ENCODE results near the gene ABLIM3.

Gene ABLIM3

DNA sequence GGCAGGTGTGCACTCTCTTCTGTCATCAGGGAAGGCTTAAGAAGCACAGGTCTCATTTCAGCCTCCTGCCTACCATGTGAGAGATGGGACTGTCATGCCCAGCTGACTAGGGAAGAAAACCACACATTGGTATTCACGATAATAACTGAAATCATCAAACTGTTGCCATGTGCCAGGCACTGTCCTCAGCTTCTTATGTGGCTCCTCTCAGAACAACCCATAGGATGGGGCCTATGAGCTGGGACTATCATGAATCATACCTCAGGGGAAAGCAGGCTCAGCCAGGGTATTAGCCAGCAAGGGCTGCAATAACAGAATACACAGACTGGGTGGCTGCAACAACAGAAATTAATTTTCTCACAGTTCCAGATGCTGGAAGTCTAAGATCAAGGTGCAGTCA, 133.6 kb downstream of the ABLIM3 start:
- ChIA-PET POLR2A (no interaction called here), CTCF (no interaction called here)
- TF ChIP-seq FOXM1 (IDR thresholded peaks at IDR 0.05; ENCODE audit: borderline replicate concordance): no peak
- TF ChIP-seq ARNT (IDR thresholded peaks at IDR 0.05): no peak
- no peak for TF ChIP-seq CTBP1 (IDR thresholded peaks at IDR 0.05; ENCODE audit: borderline replicate concordance)
- no peak for TF ChIP-seq LEF1 (IDR thresholded peaks at IDR 0.05; ENCODE audit: borderline replicate concordance)
- no peak for TF ChIP-seq L3MBTL2 (conservative IDR thresholded peaks at IDR 0.05)
- TF ChIP-seq NFRKB (IDR thresholded peaks at IDR 0.05): no peak
- no peak for TF ChIP-seq SUZ12 (IDR thresholded peaks at IDR 0.05)
- no peak for TF ChIP-seq FOXA1 (IDR thresholded peaks at IDR 0.05)
- no peak for TF ChIP-seq ELF4 (IDR thresholded peaks at IDR 0.05)
- no peak for TF ChIP-seq TARDBP (IDR thresholded peaks at IDR 0.05)
- no peak for TF ChIP-seq BHLHE40 (IDR thresholded peaks at IDR 0.05; ENCODE audit: borderline replicate concordance)
- TF ChIP-seq HDGF (IDR thresholded peaks at IDR 0.05; ENCODE audit: borderline replicate concordance): no peak
- no peak for TF ChIP-seq SP1 (IDR thresholded peaks at IDR 0.05)
- TF ChIP-seq FOXK2 (IDR thresholded peaks at IDR 0.05): no peak
- TF ChIP-seq, protein P1, sequence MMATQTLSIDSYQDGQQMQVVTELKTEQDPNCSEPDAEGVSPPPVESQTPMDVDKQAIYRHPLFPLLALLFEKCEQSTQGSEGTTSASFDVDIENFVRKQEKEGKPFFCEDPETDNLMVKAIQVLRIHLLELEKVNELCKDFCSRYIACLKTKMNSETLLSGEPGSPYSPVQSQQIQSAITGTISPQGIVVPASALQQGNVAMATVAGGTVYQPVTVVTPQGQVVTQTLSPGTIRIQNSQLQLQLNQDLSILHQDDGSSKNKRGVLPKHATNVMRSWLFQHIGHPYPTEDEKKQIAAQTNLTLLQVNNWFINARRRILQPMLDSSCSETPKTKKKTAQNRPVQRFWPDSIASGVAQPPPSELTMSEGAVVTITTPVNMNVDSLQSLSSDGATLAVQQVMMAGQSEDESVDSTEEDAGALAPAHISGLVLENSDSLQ (IDR thresholded peaks at IDR 0.05): no peak
- TF ChIP-seq ZNF384 (IDR thresholded peaks at IDR 0.05): no peak
- no peak for DNase-seq (ENCODE audit: extremely low spot score)

DNA sequence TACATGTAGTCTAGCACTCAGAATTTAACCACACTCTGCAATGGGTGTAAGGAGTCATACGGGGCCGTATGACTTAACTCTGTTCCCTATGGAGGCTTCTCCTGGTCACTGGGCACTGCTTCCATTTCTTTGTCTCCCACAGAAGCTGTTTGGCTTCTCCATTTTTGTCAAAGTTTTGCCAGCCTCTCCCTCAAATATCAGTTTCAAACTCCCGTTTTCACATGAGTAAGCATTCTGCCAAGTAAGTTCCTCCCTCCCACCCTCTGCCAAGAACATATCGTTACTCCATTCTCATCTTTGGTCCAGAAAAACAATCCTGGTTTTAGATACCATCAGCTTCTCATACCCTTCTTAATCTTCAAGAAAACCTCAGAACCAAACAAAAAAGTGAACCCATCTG, 136.5 kb downstream of the ABLIM3 start:
- ChIA-PET POLR2A (no interaction called here), CTCF (interaction anchor here (1.0 kb wide), 1 partner anchor 13 kb away, joined by 3 read pairs; no protein-coding TSS in a partner anchor)
- no peak for DNase-seq (ENCODE audit: extremely low spot score)
- TF ChIP-seq SUZ12 (IDR thresholded peaks at IDR 0.05) (no peak), FOXA1 (IDR thresholded peaks at IDR 0.05) (no peak), CTBP1 (IDR thresholded peaks at IDR 0.05; ENCODE audit: borderline replicate concordance) (no peak)

DNA sequence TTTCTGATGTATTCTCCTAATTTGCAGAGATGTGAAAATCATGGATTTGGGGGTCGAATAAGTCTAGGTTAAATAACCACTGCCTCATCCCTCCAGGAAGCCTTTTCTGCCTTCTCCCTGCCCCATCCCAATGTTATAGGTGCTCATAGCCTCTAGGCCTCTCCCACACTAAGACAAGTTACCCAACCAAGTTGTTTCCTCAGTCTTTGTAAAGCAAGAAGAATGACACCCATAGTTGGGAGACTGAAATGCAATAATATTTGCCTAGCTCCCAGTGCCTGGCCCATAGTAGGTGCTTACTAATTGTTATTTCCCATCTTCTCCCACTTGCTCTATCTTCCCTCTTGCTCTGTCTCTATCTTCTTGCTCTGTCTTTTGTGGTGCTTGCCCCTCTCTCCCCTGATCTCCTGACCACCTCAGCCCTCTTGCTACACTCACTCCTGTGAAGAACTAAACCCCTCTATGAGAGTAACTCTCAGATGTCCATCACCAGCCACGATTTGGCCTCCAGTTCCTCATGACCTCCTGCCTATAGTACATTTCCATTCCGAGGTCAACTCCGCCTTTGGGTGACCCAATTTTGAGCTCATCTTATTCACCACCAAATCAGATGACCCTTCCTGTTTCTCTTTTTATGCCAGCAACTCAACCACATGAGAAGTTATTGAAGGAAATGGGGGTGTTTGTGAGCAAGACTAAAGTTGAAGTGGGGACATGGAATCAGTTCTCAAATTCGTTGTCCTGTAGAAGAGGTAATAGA, 137.3 kb downstream of the ABLIM3 start:
- TF ChIP-seq SP1 (IDR thresholded peaks at IDR 0.05): no peak
- no peak for TF ChIP-seq TARDBP (IDR thresholded peaks at IDR 0.05)
- no peak for TF ChIP-seq ZNF384 (IDR thresholded peaks at IDR 0.05)
- no peak for TF ChIP-seq ARNT (IDR thresholded peaks at IDR 0.05)
- TF ChIP-seq FOXK2 (IDR thresholded peaks at IDR 0.05): no peak

DNA sequence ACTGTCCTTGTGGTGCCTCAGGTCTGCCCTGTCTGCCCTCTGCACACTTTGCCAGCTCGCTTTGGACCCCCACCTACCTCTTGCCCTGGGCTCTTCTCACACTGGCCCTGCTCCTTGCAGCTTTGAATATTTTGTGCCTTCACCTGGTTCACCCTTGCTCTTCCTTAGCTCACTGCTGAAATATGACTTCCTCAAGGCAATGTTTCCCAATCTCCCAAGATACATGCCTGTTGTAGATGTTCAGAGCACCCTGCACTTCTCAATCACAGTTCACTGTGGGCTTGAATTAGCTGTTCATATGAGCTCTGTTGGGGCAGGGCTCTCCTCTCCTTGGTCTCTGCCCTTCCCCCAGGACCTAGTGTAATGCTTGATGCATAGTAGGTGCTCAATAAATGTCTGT, 138.4 kb downstream of the ABLIM3 start:
- ChIA-PET POLR2A (interaction anchor here (1.2 kb wide), 1 partner anchor 78 kb away, joined by 6 read pairs; the partner anchor contains the start of gene PCYOX1L), CTCF (interaction anchor here (0.6 to 1.0 kb wide), 2 partner anchors 15 to 19 kb away, joined by 3 to 4 read pairs; no protein-coding TSS in a partner anchor)

More for the DNA sequence above, 137.3 kb downstream of the ABLIM3 start:
- ChIA-PET POLR2A (interaction anchor here (0.6 to 1.2 kb wide), 2 partner anchors 48 to 79 kb away, joined by 3 to 6 read pairs; partner anchors contain the start of gene PCYOX1L), CTCF (interaction anchor here (0.6 to 1.0 kb wide), 2 partner anchors 14 to 20 kb away, joined by 3 read pairs; no protein-coding TSS in a partner anchor)
- DNase-seq (ENCODE audit: extremely low spot score): no peak

DNA sequence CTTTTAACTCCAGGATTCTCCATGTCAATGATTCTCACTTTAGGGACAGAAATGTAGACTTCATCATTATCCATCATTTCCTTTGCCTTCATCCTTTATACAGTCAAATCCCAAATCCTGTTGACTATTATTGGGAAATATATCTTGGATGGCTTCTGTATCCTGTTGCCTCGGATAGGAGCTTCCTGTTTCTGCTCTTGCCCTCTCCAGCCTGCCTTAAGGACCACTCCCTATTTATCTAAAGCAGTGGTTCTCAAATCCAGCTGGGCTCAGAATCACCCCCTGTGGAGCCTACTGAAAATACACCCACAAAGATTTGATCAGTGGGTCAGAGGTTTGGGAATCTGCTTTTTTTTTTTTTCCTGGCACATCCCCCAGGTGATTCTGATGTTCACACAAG, 138.8 kb downstream of the ABLIM3 start:
- ChIA-PET CTCF (interaction anchor here (1.0 kb wide), 1 partner anchor 15 kb away, joined by 4 read pairs; no protein-coding TSS in a partner anchor), POLR2A (no interaction called here)
- no peak for TF ChIP-seq FOXK2 (IDR thresholded peaks at IDR 0.05)
- no peak for TF ChIP-seq BHLHE40 (IDR thresholded peaks at IDR 0.05; ENCODE audit: borderline replicate concordance)
- no peak for TF ChIP-seq SP1 (IDR thresholded peaks at IDR 0.05)
- no peak for TF ChIP-seq FOXM1 (IDR thresholded peaks at IDR 0.05; ENCODE audit: borderline replicate concordance)
- TF ChIP-seq CTBP1 (IDR thresholded peaks at IDR 0.05; ENCODE audit: borderline replicate concordance): no peak
- TF ChIP-seq ZNF384 (IDR thresholded peaks at IDR 0.05): no peak
- TF ChIP-seq FOXA1 (IDR thresholded peaks at IDR 0.05): no peak
- no peak for TF ChIP-seq ELF4 (IDR thresholded peaks at IDR 0.05)
- no peak for TF ChIP-seq NFRKB (IDR thresholded peaks at IDR 0.05)
- TF ChIP-seq HDGF (IDR thresholded peaks at IDR 0.05; ENCODE audit: borderline replicate concordance): no peak
- no peak for TF ChIP-seq L3MBTL2 (conservative IDR thresholded peaks at IDR 0.05)
- TF ChIP-seq SUZ12 (IDR thresholded peaks at IDR 0.05): no peak
- no peak for TF ChIP-seq ARNT (IDR thresholded peaks at IDR 0.05)
- DNase-seq (ENCODE audit: extremely low spot score): no peak

More for the DNA sequence above, 138.4 kb downstream of the ABLIM3 start:
- TF ChIP-seq CTBP1 (IDR thresholded peaks at IDR 0.05; ENCODE audit: borderline replicate concordance) (no peak), TARDBP (IDR thresholded peaks at IDR 0.05) (no peak), HDGF (IDR thresholded peaks at IDR 0.05; ENCODE audit: borderline replicate concordance) (no peak), ZNF384 (IDR thresholded peaks at IDR 0.05) (no peak), ELF4 (IDR thresholded peaks at IDR 0.05) (no peak), FOXM1 (IDR thresholded peaks at IDR 0.05; ENCODE audit: borderline replicate concordance) (no peak), FOXA1 (IDR thresholded peaks at IDR 0.05) (no peak)
- no peak for DNase-seq (ENCODE audit: extremely low spot score)

DNA sequence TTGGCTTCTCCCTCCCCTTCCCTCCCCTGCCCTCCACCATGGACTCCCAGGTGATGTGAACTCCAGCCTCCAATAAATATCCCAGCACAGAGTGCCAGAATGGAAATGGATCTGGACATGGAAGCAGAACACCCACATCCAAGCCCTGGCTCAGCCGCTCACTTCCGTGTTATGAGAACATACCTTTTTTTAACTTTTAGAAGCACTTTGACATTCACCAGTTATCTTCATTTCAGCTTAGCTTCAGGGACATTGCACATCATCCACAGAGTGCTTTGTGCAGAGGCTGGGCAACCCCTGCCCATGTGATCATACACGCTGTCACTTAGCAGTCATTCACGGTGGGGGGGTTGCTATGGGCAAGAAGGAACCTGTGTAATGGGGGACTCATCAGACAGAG, 139.5 kb downstream of the ABLIM3 start:
- ChIA-PET CTCF (interaction anchor here (1.0 kb wide), 1 partner anchor 12 kb away, joined by 3 read pairs; no protein-coding TSS in a partner anchor), POLR2A (no interaction called here)
- no peak for DNase-seq (ENCODE audit: extremely low spot score)
- TF ChIP-seq BHLHE40 (IDR thresholded peaks at IDR 0.05; ENCODE audit: borderline replicate concordance): no peak
- TF ChIP-seq FOXM1 (IDR thresholded peaks at IDR 0.05; ENCODE audit: borderline replicate concordance): no peak
- no peak for TF ChIP-seq NFRKB (IDR thresholded peaks at IDR 0.05)
- no peak for TF ChIP-seq ELF4 (IDR thresholded peaks at IDR 0.05)
- TF ChIP-seq, protein P1 (IDR thresholded peaks at IDR 0.05): no peak
- no peak for TF ChIP-seq L3MBTL2 (conservative IDR thresholded peaks at IDR 0.05)
- no peak for TF ChIP-seq ZNF384 (IDR thresholded peaks at IDR 0.05)
- no peak for TF ChIP-seq LEF1 (IDR thresholded peaks at IDR 0.05; ENCODE audit: borderline replicate concordance)
- no peak for TF ChIP-seq HDGF (IDR thresholded peaks at IDR 0.05; ENCODE audit: borderline replicate concordance)
- TF ChIP-seq TARDBP (IDR thresholded peaks at IDR 0.05): no peak
